ENCODE data around the gene IGFBP4. TPM values are rescaled to one million over a fixed set of nuclear protein-coding genes. Genes with fewer than 3 reads are reported as not detected.

Gene IGFBP4
- total and polyA plus RNA-seq, 10 of the 15 experiments (the other 5 are each of a cell fraction or from before 2014, with no cell fraction given), result 2.4 to 22.3 (median 6.6) TPM

Other genes with a start within 250 kb of the IGFBP4 start
Only the 7 nearest of the 9 such genes appear.
- gene CDC6, start 155.6 kb upstream of the IGFBP4 start, total RNA-seq (2014; rRNA removed), result 39.0 and 43.8 TPM in 2 replicates
- gene CDC6, start 155.6 kb upstream of the IGFBP4 start, total RNA-seq (2014; rRNA removed; fragmentation: Illumina TruSeq; extraction: Trizol), result 46.8 and 53.0 TPM in 2 replicates
- gene CDC6, start 155.6 kb upstream of the IGFBP4 start, total RNA-seq (2021), result 47.7 and 52.0 TPM in 2 replicates
- gene CDC6, start 155.6 kb upstream of the IGFBP4 start, polyA plus RNA-seq (2011; rRNA removed), result 43.1 and 48.5 TPM in 2 replicates
- gene CDC6, start 155.6 kb upstream of the IGFBP4 start, polyA plus RNA-seq (2014; fragmentation: Illumina TruSeq; extraction: Trizol), result 54.4 and 59.6 TPM in 2 replicates
- gene CDC6, start 155.6 kb upstream of the IGFBP4 start, polyA plus RNA-seq (2014; fragmentation: Nextera tagmentation; extraction: Ambion mirVana), result 10 to 100 TPM; 13.3 to 18.6 TPM
- gene CDC6, start 155.6 kb upstream of the IGFBP4 start, polyA plus RNA-seq (2014; rRNA removed), result 25.9 and 26.3 TPM in 2 replicates
- 10 to 100 TPM; 59.3 to 60.9 TPM for gene CDC6, start 155.6 kb upstream of the IGFBP4 start, polyA plus RNA-seq (2016; fragmentation: Nextera tagmentation; extraction: Ambion mirVana)
- gene RARA, start 134.3 kb upstream of the IGFBP4 start, total RNA-seq (2014; rRNA removed), result 15.5 and 17.3 TPM in 2 replicates
- gene RARA, start 134.3 kb upstream of the IGFBP4 start, total RNA-seq (2014; rRNA removed; fragmentation: Illumina TruSeq; extraction: Trizol), result 7.7 and 9.7 TPM in 2 replicates
- 33.6 and 34.8 TPM in 2 replicates for gene RARA, start 134.3 kb upstream of the IGFBP4 start, total RNA-seq (2021)
- 3.1 and 7.8 TPM in 2 replicates for gene RARA, start 134.3 kb upstream of the IGFBP4 start, polyA plus RNA-seq (2011; rRNA removed)
- gene RARA, start 134.3 kb upstream of the IGFBP4 start, polyA plus RNA-seq (2014; fragmentation: Illumina TruSeq; extraction: Trizol), result 8.0 and 23.8 TPM in 2 replicates
- gene RARA, start 134.3 kb upstream of the IGFBP4 start, polyA plus RNA-seq (2014; fragmentation: Nextera tagmentation; extraction: Ambion mirVana), result under 1 TPM; 0.13 to 0.16 TPM
- 14.3 and 20.2 TPM in 2 replicates for gene RARA, start 134.3 kb upstream of the IGFBP4 start, polyA plus RNA-seq (2014; rRNA removed)
- gene RARA, start 134.3 kb upstream of the IGFBP4 start, polyA plus RNA-seq (2016; fragmentation: Nextera tagmentation; extraction: Ambion mirVana), result 10 to 100 TPM; 12.9 to 15.4 TPM
- gene GJD3, start 78.7 kb upstream of the IGFBP4 start, total RNA-seq (2014; rRNA removed), result not detected in 2 replicates
- not detected in 2 replicates for gene GJD3, start 78.7 kb upstream of the IGFBP4 start, total RNA-seq (2014; rRNA removed; fragmentation: Illumina TruSeq; extraction: Trizol)
- not detected in 2 replicates for gene GJD3, start 78.7 kb upstream of the IGFBP4 start, total RNA-seq (2021)
- not detected in 2 replicates for gene GJD3, start 78.7 kb upstream of the IGFBP4 start, polyA plus RNA-seq (2011; rRNA removed)
- gene GJD3, start 78.7 kb upstream of the IGFBP4 start, polyA plus RNA-seq (2014; fragmentation: Illumina TruSeq; extraction: Trizol), result not detected in 2 replicates
- not detected for gene GJD3, start 78.7 kb upstream of the IGFBP4 start, polyA plus RNA-seq (2014; fragmentation: Nextera tagmentation; extraction: Ambion mirVana)
- gene GJD3, start 78.7 kb upstream of the IGFBP4 start, polyA plus RNA-seq (2014; rRNA removed), result not detected in 2 replicates
- 1 to 10 TPM in 1 of 2 experiments, not detected in 1; 1.6 TPM for gene GJD3, start 78.7 kb upstream of the IGFBP4 start, polyA plus RNA-seq (2016; fragmentation: Nextera tagmentation; extraction: Ambion mirVana)
- 155 and 182 TPM in 2 replicates for gene TOP2A, start 25.6 kb upstream of the IGFBP4 start, total RNA-seq (2014; rRNA removed)
- gene TOP2A, start 25.6 kb upstream of the IGFBP4 start, total RNA-seq (2014; rRNA removed; fragmentation: Illumina TruSeq; extraction: Trizol), result 240 and 243 TPM in 2 replicates
- gene TOP2A, start 25.6 kb upstream of the IGFBP4 start, total RNA-seq (2021), result 214 and 230 TPM in 2 replicates
- gene TOP2A, start 25.6 kb upstream of the IGFBP4 start, polyA plus RNA-seq (2011; rRNA removed), result 275 and 463 TPM in 2 replicates
- 199 and 258 TPM in 2 replicates for gene TOP2A, start 25.6 kb upstream of the IGFBP4 start, polyA plus RNA-seq (2014; fragmentation: Illumina TruSeq; extraction: Trizol)
- 100 to 1,000 TPM; 149 to 236 TPM for gene TOP2A, start 25.6 kb upstream of the IGFBP4 start, polyA plus RNA-seq (2014; fragmentation: Nextera tagmentation; extraction: Ambion mirVana)
- gene TOP2A, start 25.6 kb upstream of the IGFBP4 start, polyA plus RNA-seq (2014; rRNA removed), result 90.5 and 117 TPM in 2 replicates
- gene TOP2A, start 25.6 kb upstream of the IGFBP4 start, polyA plus RNA-seq (2016; fragmentation: Nextera tagmentation; extraction: Ambion mirVana), result 100 to 1,000 TPM; 234 to 239 TPM
- gene TNS4, start 58.2 kb downstream of the IGFBP4 start, total RNA-seq (2014; rRNA removed), result 0.16 and 0.34 TPM in 2 replicates
- gene TNS4, start 58.2 kb downstream of the IGFBP4 start, total RNA-seq (2014; rRNA removed; fragmentation: Illumina TruSeq; extraction: Trizol), result 0.31 and 0.46 TPM in 2 replicates
- gene TNS4, start 58.2 kb downstream of the IGFBP4 start, total RNA-seq (2021), result 0.90 and 1.0 TPM in 2 replicates
- gene TNS4, start 58.2 kb downstream of the IGFBP4 start, polyA plus RNA-seq (2011; rRNA removed), result 0.35 and 0.69 TPM in 2 replicates
- 0.49 and 0.85 TPM in 2 replicates for gene TNS4, start 58.2 kb downstream of the IGFBP4 start, polyA plus RNA-seq (2014; fragmentation: Illumina TruSeq; extraction: Trizol)
- gene TNS4, start 58.2 kb downstream of the IGFBP4 start, polyA plus RNA-seq (2014; fragmentation: Nextera tagmentation; extraction: Ambion mirVana), result not detected
- 0.67 and 1.2 TPM in 2 replicates for gene TNS4, start 58.2 kb downstream of the IGFBP4 start, polyA plus RNA-seq (2014; rRNA removed)
- under 1 TPM; 0.10 to 0.79 TPM for gene TNS4, start 58.2 kb downstream of the IGFBP4 start, polyA plus RNA-seq (2016; fragmentation: Nextera tagmentation; extraction: Ambion mirVana)
- gene CCR7, start 122.0 kb downstream of the IGFBP4 start, total RNA-seq (2014; rRNA removed), result 235 and 242 TPM in 2 replicates
- 131 and 136 TPM in 2 replicates for gene CCR7, start 122.0 kb downstream of the IGFBP4 start, total RNA-seq (2014; rRNA removed; fragmentation: Illumina TruSeq; extraction: Trizol)
- 192 and 209 TPM in 2 replicates for gene CCR7, start 122.0 kb downstream of the IGFBP4 start, total RNA-seq (2021)
- 696 and 1,171 TPM in 2 replicates for gene CCR7, start 122.0 kb downstream of the IGFBP4 start, polyA plus RNA-seq (2011; rRNA removed)
- 171 and 245 TPM in 2 replicates for gene CCR7, start 122.0 kb downstream of the IGFBP4 start, polyA plus RNA-seq (2014; fragmentation: Illumina TruSeq; extraction: Trizol)
- 100 to 1,000 TPM; 235 to 294 TPM for gene CCR7, start 122.0 kb downstream of the IGFBP4 start, polyA plus RNA-seq (2014; fragmentation: Nextera tagmentation; extraction: Ambion mirVana)
- 258 and 274 TPM in 2 replicates for gene CCR7, start 122.0 kb downstream of the IGFBP4 start, polyA plus RNA-seq (2014; rRNA removed)
- gene CCR7, start 122.0 kb downstream of the IGFBP4 start, polyA plus RNA-seq (2016; fragmentation: Nextera tagmentation; extraction: Ambion mirVana), result 100 to 1,000 TPM; 571 to 606 TPM
- gene SMARCE1, start 204.4 kb downstream of the IGFBP4 start, total RNA-seq (2014; rRNA removed), result 91.5 and 109 TPM in 2 replicates
- 137 and 141 TPM in 2 replicates for gene SMARCE1, start 204.4 kb downstream of the IGFBP4 start, total RNA-seq (2014; rRNA removed; fragmentation: Illumina TruSeq; extraction: Trizol)
- gene SMARCE1, start 204.4 kb downstream of the IGFBP4 start, total RNA-seq (2021), result 114 and 123 TPM in 2 replicates
- 87.9 and 109 TPM in 2 replicates for gene SMARCE1, start 204.4 kb downstream of the IGFBP4 start, polyA plus RNA-seq (2011; rRNA removed)
- 171 and 201 TPM in 2 replicates for gene SMARCE1, start 204.4 kb downstream of the IGFBP4 start, polyA plus RNA-seq (2014; fragmentation: Illumina TruSeq; extraction: Trizol)
- 100 to 1,000 TPM; 124 to 145 TPM for gene SMARCE1, start 204.4 kb downstream of the IGFBP4 start, polyA plus RNA-seq (2014; fragmentation: Nextera tagmentation; extraction: Ambion mirVana)
- gene SMARCE1, start 204.4 kb downstream of the IGFBP4 start, polyA plus RNA-seq (2014; rRNA removed), result 92.9 and 95.7 TPM in 2 replicates
- 100 to 1,000 TPM; 184 to 191 TPM for gene SMARCE1, start 204.4 kb downstream of the IGFBP4 start, polyA plus RNA-seq (2016; fragmentation: Nextera tagmentation; extraction: Ambion mirVana)